T-helper 1 cell treated with Interleukin-12 subunit alpha and Interleukin-12 subunit beta and Interleukin-4 antibody, amounts not matched to agents 30 μg/mL and 1 μg/mL, for 36 hours (primary cell): ENCODE measurements around the gene MYMK.
A peak's percentile ranks its signal among the peaks of the same experiment; 100 is the strongest.

Experiments
- H3K27ac Mint-ChIP-seq: one replicate; pipeline ENCODE4 v1.8.0; 2021; ENCODE audit warnings: mild to moderate bottlenecking, mixed read lengths
- H3K27me3 Mint-ChIP-seq: one replicate; pipeline ENCODE4 v1.8.0; 2021; ENCODE audit warnings: low read depth, mixed read lengths
- H3K36me3 Mint-ChIP-seq: one replicate; pipeline ENCODE4 v1.8.0; 2021; ENCODE audit warnings: low read depth, mixed read lengths
- H3K4me1 Mint-ChIP-seq: one replicate; pipeline ENCODE4 v1.8.0; 2021; ENCODE audit warnings: low read depth, mixed read lengths
- H3K4me3 Mint-ChIP-seq: one replicate; pipeline ENCODE4 v1.8.0; 2021; ENCODE audit warnings: mild to moderate bottlenecking, moderate library complexity, mixed read lengths
- H3K9me3 Mint-ChIP-seq: one replicate; pipeline ENCODE4 v1.8.0; 2021; ENCODE audit warnings: mixed read lengths

Gene MYMK

DNA sequence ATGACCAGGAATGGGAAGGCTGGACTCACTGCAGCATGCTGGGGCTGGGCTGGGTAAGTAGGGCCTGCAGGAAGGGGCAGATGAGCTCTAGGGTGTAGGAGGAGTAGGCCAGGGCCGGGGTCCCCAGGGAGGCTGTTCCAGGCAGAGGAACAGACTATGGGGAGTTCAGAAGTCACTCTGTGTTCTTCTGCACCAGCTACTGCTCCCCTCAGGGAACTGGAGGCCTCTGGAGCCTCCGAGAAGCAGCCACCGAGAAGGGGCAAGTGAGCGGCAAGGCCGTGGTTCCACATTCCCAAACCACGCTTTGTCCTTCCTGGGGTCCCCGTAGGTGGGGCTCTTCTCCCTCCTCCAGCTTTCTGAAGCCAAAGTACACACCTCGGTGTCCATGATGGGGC lies 37.4 kb downstream of the MYMK start:
- Mint-ChIP-seq H3K27ac (no peak overlapping the region), H3K36me3 (no peaks in the 10 kb centered on the region), H3K27me3 (peaks cover 8% of the 10 kb centered on the region), H3K4me1 (peaks cover 2% of the 10 kb centered on the region), H3K9me3 (no peaks in the 10 kb centered on the region), H3K4me3 (no peak overlapping the region)

DNA sequence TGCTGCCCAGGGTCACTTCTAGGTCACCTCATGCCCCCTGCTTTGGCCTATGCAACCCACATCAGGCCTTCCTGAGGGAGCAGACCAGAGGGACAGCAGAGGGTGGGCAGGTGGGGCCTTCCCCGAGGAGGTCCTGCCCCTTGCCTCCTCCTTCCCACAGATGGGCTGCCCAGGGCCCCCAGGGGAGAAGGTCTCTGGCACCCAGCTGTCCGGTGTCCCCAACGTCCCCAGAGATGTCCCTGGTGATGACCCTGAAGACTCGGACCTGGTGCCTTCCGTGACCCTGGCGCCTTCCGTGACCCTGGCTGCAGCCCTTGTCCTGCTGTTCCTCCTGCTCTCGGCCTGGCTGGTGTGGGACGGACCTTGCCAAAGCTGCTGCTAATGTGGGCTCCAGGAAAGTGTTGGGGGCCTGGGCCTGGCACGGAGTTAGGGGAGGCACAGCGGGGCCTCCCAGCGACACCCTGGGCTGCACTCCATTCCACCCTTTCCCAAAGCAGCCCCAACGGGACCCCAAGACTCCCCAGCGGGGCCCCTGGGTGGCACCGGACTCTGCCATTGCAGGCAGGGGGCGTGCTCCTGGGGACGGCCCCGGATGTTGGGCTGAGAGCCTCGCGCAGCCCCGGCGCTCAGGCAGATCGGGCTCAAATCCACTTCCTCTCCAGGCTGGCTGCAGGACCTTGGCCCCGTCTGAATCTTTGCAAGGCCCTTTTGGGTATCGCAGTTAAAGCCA lies 39.1 kb downstream of the MYMK start:
- H3K4me3 Mint-ChIP-seq: no peak overlapping the region
- no peak overlapping the region for H3K27ac Mint-ChIP-seq
- H3K9me3 Mint-ChIP-seq: no peaks in the 10 kb centered on the region
- peaks cover 2% of the 10 kb centered on the region for H3K4me1 Mint-ChIP-seq
- peaks cover 10% of the 10 kb centered on the region for H3K27me3 Mint-ChIP-seq
- H3K36me3 Mint-ChIP-seq: no peaks in the 10 kb centered on the region

DNA sequence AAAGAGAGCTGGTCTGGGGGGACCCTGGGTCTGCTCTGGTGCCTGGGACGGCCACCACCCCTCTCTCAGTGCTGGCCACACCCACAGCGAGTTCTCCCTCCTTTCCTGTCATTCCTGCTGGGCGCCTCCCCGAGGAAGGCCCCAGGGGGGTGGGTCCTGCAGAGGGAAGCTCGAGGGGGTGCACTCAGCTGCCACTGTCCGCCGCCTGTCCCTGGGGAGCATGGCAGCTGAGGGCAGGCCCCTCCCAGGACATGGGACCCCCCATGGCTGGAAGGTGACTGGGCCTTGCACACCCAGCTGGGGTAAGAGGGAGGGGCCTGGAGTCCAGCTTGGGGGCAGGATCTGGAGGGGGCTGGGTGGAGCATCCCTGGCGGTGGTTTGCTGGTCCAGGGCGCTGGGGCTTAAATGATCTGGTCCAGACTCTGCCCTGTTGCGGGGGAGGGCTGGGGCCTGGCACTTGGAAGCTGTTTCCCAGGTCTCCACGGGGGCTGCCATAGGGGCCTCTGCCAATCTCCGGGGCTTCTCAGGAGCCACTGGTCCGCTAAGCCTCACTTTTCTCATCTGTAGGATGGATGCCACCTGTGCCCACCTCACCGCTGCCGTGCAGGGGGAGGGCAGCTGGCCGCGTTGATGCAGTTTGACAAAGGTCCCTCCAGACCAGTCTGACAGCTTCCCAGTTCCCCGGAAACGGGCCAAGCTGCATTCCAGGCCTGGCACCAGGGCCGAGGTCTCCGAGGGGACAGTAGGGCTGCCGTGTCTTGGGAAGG lies 39.9 kb downstream of the MYMK start:
- H3K4me3 Mint-ChIP-seq: no peak overlapping the region
- no peaks in the 10 kb centered on the region for H3K36me3 Mint-ChIP-seq
- H3K27ac Mint-ChIP-seq: no peak overlapping the region
- H3K27me3 Mint-ChIP-seq: peaks cover 13% of the 10 kb centered on the region
- H3K4me1 Mint-ChIP-seq: peaks cover 4% of the 10 kb centered on the region
- no peaks in the 10 kb centered on the region for H3K9me3 Mint-ChIP-seq

GRCh38 chr9:133483611-133484010 lies 41.1 kb downstream of the MYMK start:
- Mint-ChIP-seq H3K36me3 (no peaks in the 10 kb centered on the region), H3K4me1 (peaks cover 9% of the 10 kb centered on the region), H3K4me3 (no peak overlapping the region), H3K9me3 (no peaks in the 10 kb centered on the region), H3K27me3 (peaks cover 14% of the 10 kb centered on the region), H3K27ac (no peak overlapping the region)

- H3K27ac Mint-ChIP-seq: no peak within 1 kb of the TSS
- peaks cover 14% of the 10 kb centered on the region for H3K27me3 Mint-ChIP-seq
- peaks cover 6% of the 10 kb centered on the region for H3K4me1 Mint-ChIP-seq
These were observed 45.7 kb downstream of the MYMK start, which contains the start of gene SLC2A6 for GRCh38 chr9:133478851-133479711. SLC2A6 (minus strand) TSS chr9:133479099; CDS start chr9:133479059, 40 bp downstream.

GRCh38 chr9:133477992-133478850 lies 46.5 kb downstream of the MYMK start:
- no peaks in the 10 kb centered on the region for H3K9me3 Mint-ChIP-seq
- H3K27ac Mint-ChIP-seq: no peak overlapping the region
- peak overlapping the region; percentile 59 for H3K4me3 Mint-ChIP-seq
- peaks cover 11% of the 10 kb centered on the region for H3K27me3 Mint-ChIP-seq
- no peaks in the 10 kb centered on the region for H3K36me3 Mint-ChIP-seq
- H3K4me1 Mint-ChIP-seq: peaks cover 6% of the 10 kb centered on the region

More at GRCh38 chr9:133478851-133479711, 45.7 kb downstream of the MYMK start, which contains the start of gene SLC2A6:
- Mint-ChIP-seq H3K4me3 (peak within 1 kb of the TSS; percentile 74), H3K36me3 (no peaks in the 10 kb centered on the region), H3K9me3 (no peaks in the 10 kb centered on the region)

DNA sequence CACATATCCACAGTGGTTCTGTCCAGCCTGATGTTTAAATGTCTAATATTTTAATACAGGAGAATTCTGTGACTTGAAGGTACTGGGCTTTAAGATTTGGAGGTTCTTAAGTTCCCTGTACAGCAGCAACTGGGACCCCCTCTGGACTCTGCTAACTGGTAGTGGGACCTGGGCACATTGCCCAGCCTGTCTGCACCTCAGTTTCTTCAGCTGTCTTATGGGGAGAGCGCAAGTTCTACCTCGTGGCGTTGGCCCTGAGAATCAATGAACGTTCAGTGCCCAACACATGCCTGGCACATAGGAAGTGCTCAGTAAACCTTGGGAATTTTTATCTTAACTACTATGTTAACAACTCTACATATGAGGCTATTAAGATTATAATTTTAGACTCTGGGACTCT lies 47.3 kb downstream of the MYMK start:
- Mint-ChIP-seq H3K27ac (no peak overlapping the region), H3K36me3 (no peaks in the 10 kb centered on the region), H3K4me1 (peaks cover 6% of the 10 kb centered on the region), H3K9me3 (no peaks in the 10 kb centered on the region), H3K4me3 (no peak overlapping the region), H3K27me3 (peaks cover 8% of the 10 kb centered on the region)

DNA sequence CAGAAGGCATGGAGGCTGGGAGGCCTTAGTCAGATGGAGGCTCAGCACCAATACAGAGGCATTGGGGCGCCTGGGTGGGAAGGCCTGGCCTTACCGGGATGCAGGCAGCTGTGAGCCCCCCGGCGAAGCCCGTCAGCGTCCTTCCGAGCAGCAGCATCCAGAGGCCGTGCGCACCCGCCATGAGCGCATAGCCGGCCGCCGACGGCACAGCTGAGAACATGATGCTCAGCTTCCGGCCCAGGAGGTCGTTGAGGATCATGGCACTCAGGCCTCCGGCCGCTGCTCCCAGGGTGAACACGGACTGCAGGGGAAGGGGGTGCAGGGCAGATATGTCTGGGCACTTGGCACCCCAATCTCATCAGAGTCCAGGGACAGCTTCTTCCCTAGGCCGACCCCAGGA lies 47.8 kb downstream of the MYMK start:
- Mint-ChIP-seq H3K27me3 (peaks cover 4% of the 10 kb centered on the region), H3K36me3 (no peaks in the 10 kb centered on the region), H3K4me3 (no peak overlapping the region), H3K4me1 (peaks cover 6% of the 10 kb centered on the region), H3K9me3 (no peaks in the 10 kb centered on the region), H3K27ac (no peak overlapping the region)

- Mint-ChIP-seq H3K9me3 (no peaks in the 10 kb centered on the region), H3K27ac (no peak overlapping the region), H3K4me1 (peaks cover 6% of the 10 kb centered on the region), H3K4me3 (no peak overlapping the region), H3K27me3 (peaks cover 4% of the 10 kb centered on the region), H3K36me3 (no peaks in the 10 kb centered on the region)
These were observed 48.5 kb downstream of the MYMK start for GRCh38 chr9:133476036-133476931.

DNA sequence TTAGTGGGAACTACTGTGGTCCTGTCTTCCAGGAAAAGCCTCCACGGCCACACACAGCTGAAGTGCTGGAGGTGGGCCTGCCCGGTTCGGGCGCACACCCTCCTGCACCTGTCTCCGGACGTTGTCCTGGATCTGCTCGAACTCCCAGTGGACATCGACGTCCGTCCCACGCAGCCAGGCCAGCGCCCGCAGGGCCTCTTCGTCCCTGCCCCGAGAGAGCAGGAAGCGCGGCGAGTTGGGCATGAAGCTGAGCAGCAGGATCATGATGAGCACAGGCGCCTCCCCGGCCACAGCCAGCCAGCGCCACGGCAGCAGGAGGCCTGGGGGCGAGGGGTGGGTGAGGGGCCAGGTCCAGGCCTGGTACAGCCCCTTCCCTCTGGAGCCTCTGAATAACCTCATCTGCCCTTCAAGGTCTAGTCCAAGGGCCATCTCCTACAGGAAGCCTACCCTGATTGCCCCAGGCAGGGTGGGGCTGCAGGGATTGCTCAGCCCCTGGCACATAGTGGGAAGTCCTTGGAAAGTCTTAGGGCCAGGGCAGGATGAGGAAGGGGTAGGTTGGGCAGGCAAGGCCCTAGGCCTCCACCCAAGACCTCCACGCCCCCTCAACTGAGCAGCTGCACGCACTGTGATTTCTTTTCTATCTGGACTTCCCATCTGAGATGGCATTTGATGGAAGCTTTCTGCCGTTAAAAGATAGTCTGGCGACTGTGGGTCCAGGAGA lies 49.3 kb downstream of the MYMK start:
- Mint-ChIP-seq H3K4me3 (no peak overlapping the region), H3K27ac (no peak overlapping the region), H3K36me3 (no peaks in the 10 kb centered on the region), H3K4me1 (peaks cover 6% of the 10 kb centered on the region), H3K27me3 (peaks cover 4% of the 10 kb centered on the region), H3K9me3 (no peaks in the 10 kb centered on the region)

DNA sequence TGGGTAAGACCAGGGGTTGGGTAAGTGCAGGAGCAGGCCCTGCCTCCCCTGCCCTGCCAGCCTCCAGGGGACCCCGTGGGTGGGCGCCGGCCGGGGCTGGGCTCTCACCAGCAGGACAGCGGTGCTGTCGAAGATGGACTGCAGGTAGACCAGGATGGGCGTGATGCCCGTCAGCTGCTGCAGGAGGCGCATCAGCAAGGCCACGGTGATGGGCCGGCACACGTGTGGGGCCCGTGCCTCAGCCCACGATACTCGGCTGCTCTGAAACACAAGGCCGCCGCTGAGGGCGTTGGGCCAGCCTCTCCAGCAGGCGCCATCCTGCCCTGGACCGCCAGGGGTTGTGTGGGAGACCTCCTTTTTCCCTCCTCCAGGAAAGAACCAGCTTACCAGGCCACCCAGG lies 49.9 kb downstream of the MYMK start:
- no peak overlapping the region for H3K4me3 Mint-ChIP-seq
- peaks cover 1% of the 10 kb centered on the region for H3K27me3 Mint-ChIP-seq
- no peaks in the 10 kb centered on the region for H3K36me3 Mint-ChIP-seq
- H3K9me3 Mint-ChIP-seq: no peaks in the 10 kb centered on the region
- no peak overlapping the region for H3K27ac Mint-ChIP-seq
- peaks cover 4% of the 10 kb centered on the region for H3K4me1 Mint-ChIP-seq

- no peaks in the 10 kb centered on the region for H3K36me3 Mint-ChIP-seq
- no peak overlapping the region for H3K4me3 Mint-ChIP-seq
- no peaks in the 10 kb centered on the region for H3K9me3 Mint-ChIP-seq
- no peaks in the 10 kb centered on the region for H3K27me3 Mint-ChIP-seq
- no peak overlapping the region for H3K27ac Mint-ChIP-seq
- H3K4me1 Mint-ChIP-seq: no peaks in the 10 kb centered on the region
These were observed 50.5 kb downstream of the MYMK start for GRCh38 chr9:133474215-133474614.
